NT2/D1 (cell line): ENCODE results near the gene THEM4.

Experiments used
- DNase-seq: peaks from one replicate; pipeline ENCODE4 v3.0.0-alpha.2; 2011; ENCODE audit warnings: low read depth, low spot score
- H3K27me3 ChIP-seq: 2 replicates; pipeline ENCODE4 v1.6.0; 2011; ENCODE audit warnings: mild to moderate bottlenecking; ENCODE audit not compliant: insufficient read length, insufficient read depth
- H3K36me3 ChIP-seq: 2 replicates; pipeline ENCODE4 v1.6.1; 2011; ENCODE audit warnings: mild to moderate bottlenecking, low read length, mixed read lengths; ENCODE audit not compliant: insufficient read depth, insufficient read length
- H3K4me1 ChIP-seq: 2 replicates; pipeline ENCODE4 v1.5.1; 2011; ENCODE audit not compliant: insufficient read depth, insufficient read length
- H3K4me3 ChIP-seq: 2 replicates; pipeline ENCODE4 v1.5.1; 2011; ENCODE audit warnings: low read depth; ENCODE audit not compliant: insufficient read length
- H3K9ac ChIP-seq: 2 replicates; pipeline ENCODE4 v1.6.0; 2011; ENCODE audit warnings: low read depth; ENCODE audit not compliant: insufficient read length
- H3K9me3 ChIP-seq: 2 replicates; pipeline ENCODE4 v1.5.1; 2011; ENCODE audit warnings: mild to moderate bottlenecking, low read length; ENCODE audit not compliant: insufficient read depth
- SUZ12 ChIP-seq: IDR thresholded peaks from 2 replicates; pipeline ENCODE4 v1.6.1; 2011; ENCODE audit not compliant: insufficient read length, insufficient read depth; ENCODE audit errors: extremely low read depth
- YY1 ChIP-seq: IDR thresholded peaks from 2 replicates; pipeline ENCODE4 v1.6.1; 2011; ENCODE audit not compliant: insufficient read length, insufficient read depth
- ZNF274 ChIP-seq: IDR thresholded peaks from 2 replicates; pipeline ENCODE4 v1.6.1; 2011; ENCODE audit warnings: mild to moderate bottlenecking, low read depth, low read length

Gene THEM4

DNA sequence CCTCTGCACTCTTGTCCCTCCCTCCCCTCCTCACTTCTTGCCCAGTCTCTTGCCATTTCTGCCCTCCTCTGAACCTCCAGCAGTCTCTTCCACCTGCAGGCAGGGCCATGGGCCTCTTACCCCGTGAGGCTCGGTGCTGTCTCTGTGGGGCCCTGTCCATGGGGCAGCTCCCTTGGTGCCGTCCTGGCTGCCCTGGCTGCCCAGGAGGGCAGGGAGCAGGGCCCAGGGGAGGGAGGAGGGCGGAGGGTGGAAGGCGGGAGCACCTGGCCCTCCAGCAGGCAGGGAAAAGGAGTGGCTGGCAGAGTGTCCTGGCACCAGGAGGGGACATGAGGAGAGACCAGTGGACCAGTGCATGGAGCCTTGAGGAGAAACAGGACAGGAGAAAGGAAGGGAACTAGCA is 77.7 kb downstream of the THEM4 start, which contains the start of gene RORC:
Gene RORC (minus strand): TSS at position 198 of the 400 bp plus-strand sequence. CDS start 38 bp downstream, at position 160.
- TF ChIP-seq SUZ12, result no peak
- TF ChIP-seq ZNF274, result no peak
- Histone ChIP-seq H3K27me3 (no peaks in the 10 kb centered on the region), H3K36me3 (no peaks in the 10 kb centered on the region), H3K4me1 (peaks cover 42% of the 10 kb centered on the region), H3K9ac (peak within 1 kb of the TSS; percentile 14), H3K4me3 (no peak within 1 kb of the TSS), H3K9me3 (no peaks in the 10 kb centered on the region)
- DNase-seq, result no peak

DNA sequence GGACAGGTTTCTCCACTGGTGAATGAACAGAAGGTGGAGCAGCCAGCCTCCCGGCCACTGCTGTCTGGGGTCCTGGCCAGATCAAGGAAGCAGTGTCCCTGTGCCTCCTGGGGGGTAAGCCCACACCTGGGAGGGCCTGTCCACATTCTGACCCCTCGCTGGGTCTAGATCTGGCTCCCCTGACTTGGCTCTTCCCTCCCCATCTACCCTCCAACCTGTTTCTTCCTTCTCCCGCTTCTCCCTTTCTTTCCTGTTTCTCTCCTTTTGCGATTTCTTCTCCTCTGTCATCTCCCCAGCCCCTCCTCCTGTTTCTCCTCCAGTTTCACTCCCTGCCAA is 78.1 kb downstream of the THEM4 start:
- no peak for TF ChIP-seq ZNF274
- TF ChIP-seq YY1, result no peak
- TF ChIP-seq SUZ12, result no peak
- H3K9ac ChIP-seq, result peak overlapping the region; percentile 14
- H3K27me3 ChIP-seq, result no peaks in the 10 kb centered on the region
- H3K4me1 ChIP-seq, result peaks cover 44% of the 10 kb centered on the region
- DNase-seq, result no peak
- H3K9me3 ChIP-seq, result no peaks in the 10 kb centered on the region
- no peak overlapping the region for H3K4me3 ChIP-seq
- no peaks in the 10 kb centered on the region for H3K36me3 ChIP-seq

DNA sequence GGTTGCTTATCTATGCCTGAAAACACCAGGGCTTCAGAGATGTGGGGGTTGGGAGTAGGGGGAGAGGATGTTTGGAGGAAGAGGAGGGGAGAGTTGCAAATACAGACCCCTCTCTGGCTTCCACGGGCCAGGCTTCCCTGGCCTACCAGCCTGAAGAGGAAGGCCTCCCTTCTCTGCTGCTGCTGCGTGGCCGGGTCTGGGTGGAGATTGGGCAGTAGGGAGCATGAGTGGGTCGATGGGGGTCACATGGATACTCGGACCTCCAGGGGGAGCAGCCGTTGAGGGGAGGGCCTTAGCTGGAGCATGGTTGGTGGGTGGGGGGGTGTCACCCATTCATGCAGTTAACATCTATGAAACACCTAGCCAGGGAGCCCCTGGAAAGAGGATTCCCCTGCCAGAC is 79.3 kb downstream of the THEM4 start:
- Histone ChIP-seq H3K9me3 (no peaks in the 10 kb centered on the region), H3K36me3 (no peaks in the 10 kb centered on the region), H3K27me3 (no peaks in the 10 kb centered on the region), H3K4me1 (peaks cover 53% of the 10 kb centered on the region), H3K4me3 (no peak overlapping the region), H3K9ac (no peak overlapping the region)
- TF ChIP-seq SUZ12 (no peak), YY1 (no peak), ZNF274 (no peak)
- no peak for DNase-seq

- H3K4me1 ChIP-seq, result peaks cover 53% of the 10 kb centered on the region
- no peaks in the 10 kb centered on the region for H3K9me3 ChIP-seq
- TF ChIP-seq ZNF274 (no peak), YY1 (no peak), SUZ12 (no peak)
- no peak overlapping the region for H3K4me3 ChIP-seq
- no peaks in the 10 kb centered on the region for H3K27me3 ChIP-seq
- H3K9ac ChIP-seq, result no peak overlapping the region
- H3K36me3 ChIP-seq, result no peaks in the 10 kb centered on the region
- no peak for DNase-seq
Observed at GRCh38 chr1:151829352-151830046, 79.8 kb downstream of the THEM4 start.

DNA sequence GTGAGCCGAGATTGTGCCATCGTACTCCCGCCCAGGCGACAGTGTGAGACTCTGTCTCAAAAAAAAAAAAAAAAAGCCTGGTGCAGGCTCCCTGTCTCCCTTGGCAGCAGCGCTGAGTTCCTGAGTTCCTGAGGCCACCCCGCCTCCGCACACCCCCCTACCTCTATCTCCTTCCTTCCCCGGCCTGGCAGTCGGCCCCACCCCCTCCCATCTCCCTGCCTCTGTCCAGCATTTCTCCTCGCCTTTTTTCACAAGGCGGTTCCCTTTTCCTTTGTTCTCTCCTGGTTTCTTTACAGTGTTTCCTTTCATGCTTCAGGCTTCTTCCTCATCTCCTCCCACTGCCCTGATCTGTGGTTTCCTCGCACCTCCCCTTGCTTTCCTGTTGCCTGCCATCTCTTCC is 80.4 kb downstream of the THEM4 start:
- Histone ChIP-seq H3K9me3 (no peaks in the 10 kb centered on the region), H3K4me1 (peaks cover 49% of the 10 kb centered on the region), H3K9ac (no peak overlapping the region), H3K27me3 (no peaks in the 10 kb centered on the region), H3K4me3 (no peak overlapping the region), H3K36me3 (no peaks in the 10 kb centered on the region)
- peak; percentile 77 for DNase-seq
- no peak for TF ChIP-seq SUZ12
- TF ChIP-seq ZNF274, result no peak
- no peak for TF ChIP-seq YY1

- H3K9me3 ChIP-seq, result no peaks in the 10 kb centered on the region
- no peak for TF ChIP-seq SUZ12
- TF ChIP-seq ZNF274, result no peak
- no peaks in the 10 kb centered on the region for H3K36me3 ChIP-seq
- no peaks in the 10 kb centered on the region for H3K27me3 ChIP-seq
- H3K4me1 ChIP-seq, result peaks cover 52% of the 10 kb centered on the region
- H3K9ac ChIP-seq, result peak overlapping the region; percentile 51
- no peak for DNase-seq
- H3K4me3 ChIP-seq, result no peak overlapping the region
Observed at GRCh38 chr1:151827853-151828252, 81.5 kb downstream of the THEM4 start.

GRCh38 chr1:151825751-151826660 is 83.3 kb downstream of the THEM4 start:
- Histone ChIP-seq H3K9ac (peak overlapping the region; percentile 58), H3K4me1 (peaks cover 49% of the 10 kb centered on the region), H3K36me3 (no peaks in the 10 kb centered on the region), H3K27me3 (no peaks in the 10 kb centered on the region), H3K4me3 (no peak overlapping the region), H3K9me3 (no peaks in the 10 kb centered on the region)
- no peak for DNase-seq
- TF ChIP-seq ZNF274 (no peak), SUZ12 (no peak), YY1 (no peak)
